ENCODE measurements around the gene GAPVD1.

Gene GAPVD1

GRCh38 chr9:125337236-125337635 lies 75.6 kb downstream of the GAPVD1 start:
- Histone ChIP-seq H3K4me3 (ENCODE audit: insufficient read depth, low read depth, low read length) (no peak overlapping the region), H3K36me3 (ENCODE audit: control insufficient read depth, insufficient read depth, low read length) (peaks cover 25% of the 10 kb centered on the region), H3K27me3 (ENCODE audit: control insufficient read depth, insufficient read depth, low read length, poor library complexity, severe bottlenecking) (no peaks in the 10 kb centered on the region), H3K4me1 (ENCODE audit: control insufficient read depth, insufficient read depth, low read length) (peaks cover 1% of the 10 kb centered on the region), H3K27ac (ENCODE audit: insufficient read depth, low read depth, low read length, poor library complexity, severe bottlenecking) (no peak overlapping the region), H3K9me3 (ENCODE audit: control insufficient read depth, low read length) (no peaks in the 10 kb centered on the region)
- WGBS, 2 experiments, result 95 to 97% methylated on average over 8 of the region's 8 CpGs

GRCh38 chr9:125338929-125339328 lies 77.3 kb downstream of the GAPVD1 start:
- WGBS, 2 experiments, result 91 to 95% methylated on average over 3 of the region's 3 CpGs
- Histone ChIP-seq H3K27me3 (ENCODE audit: control insufficient read depth, insufficient read depth, low read length, poor library complexity, severe bottlenecking) (no peaks in the 10 kb centered on the region), H3K9me3 (ENCODE audit: control insufficient read depth, low read length) (no peaks in the 10 kb centered on the region), H3K4me3 (ENCODE audit: insufficient read depth, low read depth, low read length) (no peak overlapping the region), H3K27ac (ENCODE audit: insufficient read depth, low read depth, low read length, poor library complexity, severe bottlenecking) (no peak overlapping the region), H3K36me3 (ENCODE audit: control insufficient read depth, insufficient read depth, low read length) (peaks cover 17% of the 10 kb centered on the region), H3K4me1 (ENCODE audit: control insufficient read depth, insufficient read depth, low read length) (peaks cover 16% of the 10 kb centered on the region)

DNA sequence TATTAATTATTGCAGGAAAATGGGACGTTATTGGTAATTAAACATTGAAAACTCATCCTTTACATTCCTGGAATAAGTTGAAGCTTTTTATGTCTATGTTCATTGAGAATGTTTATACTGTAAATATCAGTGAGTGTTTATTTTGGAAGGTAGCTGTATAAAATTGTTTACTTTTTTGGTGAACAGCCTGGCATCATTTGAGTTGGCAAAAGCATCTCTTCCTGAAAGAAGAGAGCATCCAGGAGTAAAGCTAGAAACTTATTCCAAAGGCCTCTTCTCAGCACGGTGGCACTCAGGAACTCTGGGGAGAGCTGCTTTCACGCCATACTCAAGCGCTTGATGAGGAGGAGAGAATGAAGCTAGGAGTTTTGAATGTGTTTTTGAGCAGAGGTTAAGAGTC lies 79.9 kb downstream of the GAPVD1 start:
- Histone ChIP-seq H3K9me3 (ENCODE audit: control insufficient read depth, low read length) (no peaks in the 10 kb centered on the region), H3K4me3 (ENCODE audit: insufficient read depth, low read depth, low read length) (no peak overlapping the region), H3K27ac (ENCODE audit: insufficient read depth, low read depth, low read length, poor library complexity, severe bottlenecking) (no peak overlapping the region), H3K27me3 (ENCODE audit: control insufficient read depth, insufficient read depth, low read length, poor library complexity, severe bottlenecking) (no peaks in the 10 kb centered on the region), H3K4me1 (ENCODE audit: control insufficient read depth, insufficient read depth, low read length) (peaks cover 20% of the 10 kb centered on the region), H3K36me3 (ENCODE audit: control insufficient read depth, insufficient read depth, low read length) (peaks cover 17% of the 10 kb centered on the region)
- WGBS, 2 experiments, result 90 to 95% methylated on average over 3 to 4 of the region's 4 CpGs

GRCh38 chr9:125343518-125344275 lies 82.1 kb downstream of the GAPVD1 start:
- WGBS, 2 experiments, result 29 to 31% methylated on average over 1 to 2 of the region's 3 CpGs
- H3K4me1 ChIP-seq (ENCODE audit: control insufficient read depth, insufficient read depth, low read length), result peaks cover 21% of the 10 kb centered on the region
- no peaks in the 10 kb centered on the region for H3K27me3 ChIP-seq (ENCODE audit: control insufficient read depth, insufficient read depth, low read length, poor library complexity, severe bottlenecking)
- H3K36me3 ChIP-seq (ENCODE audit: control insufficient read depth, insufficient read depth, low read length), result peaks cover 25% of the 10 kb centered on the region
- H3K4me3 ChIP-seq (ENCODE audit: insufficient read depth, low read depth, low read length), result no peak overlapping the region
- H3K27ac ChIP-seq (ENCODE audit: insufficient read depth, low read depth, low read length, poor library complexity, severe bottlenecking), result no peak overlapping the region
- no peaks in the 10 kb centered on the region for H3K9me3 ChIP-seq (ENCODE audit: control insufficient read depth, low read length)

DNA sequence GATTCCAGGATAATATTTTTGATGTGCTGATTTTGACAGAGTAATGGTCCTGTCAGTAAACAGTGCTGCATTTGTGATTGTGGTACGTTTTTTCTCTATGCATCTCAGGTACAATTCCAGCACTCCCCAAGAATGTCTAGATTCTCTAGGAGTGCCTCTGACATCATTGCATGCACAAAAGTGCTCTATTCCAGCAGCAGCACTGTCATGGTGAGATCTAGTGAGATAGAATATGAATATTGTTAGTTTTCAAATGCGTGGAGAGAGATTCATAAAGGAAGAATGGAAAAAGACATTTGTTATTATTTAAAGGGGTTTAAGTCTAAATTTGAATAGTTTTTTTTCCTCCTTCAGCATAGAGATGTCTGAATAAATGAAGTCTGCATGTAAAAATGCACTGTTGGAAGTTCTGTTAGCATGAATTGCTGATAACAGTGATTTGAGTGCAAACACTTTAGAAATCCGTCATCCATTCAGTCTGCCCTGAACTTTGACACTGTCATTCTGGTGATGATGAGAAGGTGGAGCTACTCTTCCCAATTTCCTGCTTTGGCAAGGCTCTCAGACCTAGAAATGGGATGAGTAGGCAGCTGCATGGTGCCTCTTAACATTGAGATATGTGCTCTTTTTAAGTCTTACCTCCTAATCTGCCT lies 84.6 kb downstream of the GAPVD1 start:
- Histone ChIP-seq H3K4me1 (ENCODE audit: control insufficient read depth, insufficient read depth, low read length) (peaks cover 21% of the 10 kb centered on the region), H3K9me3 (ENCODE audit: control insufficient read depth, low read length) (no peaks in the 10 kb centered on the region), H3K27ac (ENCODE audit: insufficient read depth, low read depth, low read length, poor library complexity, severe bottlenecking) (no peak overlapping the region), H3K4me3 (ENCODE audit: insufficient read depth, low read depth, low read length) (no peak overlapping the region), H3K27me3 (ENCODE audit: control insufficient read depth, insufficient read depth, low read length, poor library complexity, severe bottlenecking) (no peaks in the 10 kb centered on the region), H3K36me3 (ENCODE audit: control insufficient read depth, insufficient read depth, low read length) (peaks cover 35% of the 10 kb centered on the region)
- 94 to 95% methylated on average over 3 of the region's 3 CpGs for whole genome bisulfite sequencing, 2 experiments

- Histone ChIP-seq H3K27ac (ENCODE audit: insufficient read depth, low read depth, low read length, poor library complexity, severe bottlenecking) (no peak overlapping the region), H3K4me1 (ENCODE audit: control insufficient read depth, insufficient read depth, low read length) (no peaks in the 10 kb centered on the region), H3K9me3 (ENCODE audit: control insufficient read depth, low read length) (no peaks in the 10 kb centered on the region), H3K4me3 (ENCODE audit: insufficient read depth, low read depth, low read length) (no peak overlapping the region), H3K36me3 (ENCODE audit: control insufficient read depth, insufficient read depth, low read length) (peaks cover 38% of the 10 kb centered on the region), H3K27me3 (ENCODE audit: control insufficient read depth, insufficient read depth, low read length, poor library complexity, severe bottlenecking) (no peaks in the 10 kb centered on the region)
- 95 to 96% methylated on average over 10 to 11 of the region's 11 CpGs for WGBS, 2 experiments
These were observed 94.0 kb downstream of the GAPVD1 start for GRCh38 chr9:125355601-125356000.

DNA sequence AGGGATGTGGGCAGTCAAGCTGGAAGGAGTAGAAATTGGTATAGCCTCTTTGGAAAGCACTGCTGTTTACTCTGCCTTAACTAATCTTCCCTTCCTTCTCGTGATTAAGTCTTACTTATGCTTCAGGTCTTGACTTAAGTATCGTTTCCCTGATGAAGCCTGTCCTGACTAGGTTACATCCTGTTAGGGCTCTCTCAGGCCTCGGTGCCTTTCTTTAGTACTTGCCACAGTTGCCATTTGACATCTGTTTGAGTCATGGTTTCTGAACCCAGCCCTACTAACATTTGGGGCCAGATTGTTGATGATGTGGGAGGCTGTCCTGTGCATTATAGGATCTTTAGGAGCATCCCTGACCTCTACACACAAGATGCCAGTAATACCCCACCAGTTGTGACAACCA lies 94.4 kb downstream of the GAPVD1 start:
- H3K9me3 ChIP-seq (ENCODE audit: control insufficient read depth, low read length), result no peaks in the 10 kb centered on the region
- no peaks in the 10 kb centered on the region for H3K4me1 ChIP-seq (ENCODE audit: control insufficient read depth, insufficient read depth, low read length)
- WGBS, 2 experiments, result 92 to 98% methylated on average over 3 of the region's 3 CpGs
- H3K27ac ChIP-seq (ENCODE audit: insufficient read depth, low read depth, low read length, poor library complexity, severe bottlenecking), result no peak overlapping the region
- H3K4me3 ChIP-seq (ENCODE audit: insufficient read depth, low read depth, low read length), result no peak overlapping the region
- H3K36me3 ChIP-seq (ENCODE audit: control insufficient read depth, insufficient read depth, low read length), result peaks cover 34% of the 10 kb centered on the region
- no peaks in the 10 kb centered on the region for H3K27me3 ChIP-seq (ENCODE audit: control insufficient read depth, insufficient read depth, low read length, poor library complexity, severe bottlenecking)

DNA sequence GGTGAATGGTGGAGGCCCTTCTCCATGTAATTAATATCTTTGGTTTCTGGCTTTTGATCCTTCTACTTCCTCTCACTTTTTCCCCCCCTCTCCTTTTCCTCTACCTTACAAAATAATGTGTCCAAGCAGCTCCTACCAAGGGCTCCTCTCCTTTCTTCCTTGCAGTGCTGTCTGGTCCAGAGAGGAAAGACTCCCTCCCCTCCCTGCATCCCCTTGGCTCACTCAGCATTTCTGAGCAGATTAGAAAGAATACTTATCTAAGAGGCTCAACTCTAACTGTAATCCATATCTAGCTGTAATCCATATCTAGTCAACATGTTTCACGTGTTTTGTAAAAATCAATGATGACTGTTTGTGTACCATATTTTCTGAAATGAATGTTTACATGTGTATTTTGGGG lies 97.4 kb downstream of the GAPVD1 start:
- WGBS, 2 experiments, result 78 to 100% methylated on average over 1 of the region's 1 CpG
- Histone ChIP-seq H3K4me1 (ENCODE audit: control insufficient read depth, insufficient read depth, low read length) (no peaks in the 10 kb centered on the region), H3K4me3 (ENCODE audit: insufficient read depth, low read depth, low read length) (no peak overlapping the region), H3K27ac (ENCODE audit: insufficient read depth, low read depth, low read length, poor library complexity, severe bottlenecking) (no peak overlapping the region), H3K27me3 (ENCODE audit: control insufficient read depth, insufficient read depth, low read length, poor library complexity, severe bottlenecking) (no peaks in the 10 kb centered on the region), H3K36me3 (ENCODE audit: control insufficient read depth, insufficient read depth, low read length) (peaks cover 15% of the 10 kb centered on the region), H3K9me3 (ENCODE audit: control insufficient read depth, low read length) (no peaks in the 10 kb centered on the region)

DNA sequence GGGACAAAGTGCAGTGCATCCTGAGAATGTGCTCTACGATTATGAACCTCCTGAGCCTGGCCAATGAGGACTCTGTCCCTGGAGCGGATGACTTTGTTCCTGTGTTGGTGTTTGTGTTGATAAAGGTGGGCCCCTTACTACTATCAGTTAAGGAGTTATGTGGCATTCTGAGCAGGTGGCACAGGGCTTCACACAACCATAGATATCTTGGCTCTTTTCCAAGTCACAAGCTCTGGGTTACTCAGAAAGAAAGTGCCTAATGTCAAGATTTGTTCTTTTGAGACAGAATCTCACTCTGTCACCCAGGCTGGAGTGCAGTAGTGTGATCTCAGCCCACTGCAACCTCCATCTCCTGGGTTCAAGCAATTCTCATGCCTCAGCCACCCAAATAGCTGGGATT lies 99.0 kb downstream of the GAPVD1 start:
- no peak overlapping the region for H3K4me3 ChIP-seq (ENCODE audit: insufficient read depth, low read depth, low read length)
- no peaks in the 10 kb centered on the region for H3K4me1 ChIP-seq (ENCODE audit: control insufficient read depth, insufficient read depth, low read length)
- no peaks in the 10 kb centered on the region for H3K27me3 ChIP-seq (ENCODE audit: control insufficient read depth, insufficient read depth, low read length, poor library complexity, severe bottlenecking)
- H3K27ac ChIP-seq (ENCODE audit: insufficient read depth, low read depth, low read length, poor library complexity, severe bottlenecking), result no peak overlapping the region
- H3K36me3 ChIP-seq (ENCODE audit: control insufficient read depth, insufficient read depth, low read length), result peaks cover 8% of the 10 kb centered on the region
- 97 to 98% methylated on average over 2 of the region's 2 CpGs for WGBS, 2 experiments
- H3K9me3 ChIP-seq (ENCODE audit: control insufficient read depth, low read length), result no peaks in the 10 kb centered on the region

- Histone ChIP-seq H3K27me3 (ENCODE audit: control insufficient read depth, insufficient read depth, low read length, poor library complexity, severe bottlenecking) (no peaks in the 10 kb centered on the region), H3K4me3 (ENCODE audit: insufficient read depth, low read depth, low read length) (no peak overlapping the region), H3K27ac (ENCODE audit: insufficient read depth, low read depth, low read length, poor library complexity, severe bottlenecking) (no peak overlapping the region), H3K4me1 (ENCODE audit: control insufficient read depth, insufficient read depth, low read length) (peaks cover 7% of the 10 kb centered on the region), H3K36me3 (ENCODE audit: control insufficient read depth, insufficient read depth, low read length) (peaks cover 5% of the 10 kb centered on the region), H3K9me3 (ENCODE audit: control insufficient read depth, low read length) (no peaks in the 10 kb centered on the region)
- WGBS, 2 experiments, result 80 to 84% methylated on average over 5 of the region's 5 CpGs
These were observed 100.4 kb downstream of the GAPVD1 start for GRCh38 chr9:125361837-125362531.

Data from ectodermal cell (in vitro differentiated cells).